ENCODE results near the gene ST3GAL4. TPM values are rescaled to one million over a fixed set of nuclear protein-coding genes. Genes with fewer than 3 reads are reported as not detected.
"Not testable (repeated sequence)": the region's sequence is repeated elsewhere in the genome, so short reads cannot be mapped to it uniquely, and the experiment has no call there.

The ST3GAL4 gene
- total RNA-seq, 1 donor: 37.7 TPM

GRCh38 chr11:126361400-126361799, 5.9 kb downstream of the ST3GAL4 start:
- DNase-seq (ENCODE audit: low read depth in 2 of 3, low spot score in 2 of 3): no peak

DNA sequence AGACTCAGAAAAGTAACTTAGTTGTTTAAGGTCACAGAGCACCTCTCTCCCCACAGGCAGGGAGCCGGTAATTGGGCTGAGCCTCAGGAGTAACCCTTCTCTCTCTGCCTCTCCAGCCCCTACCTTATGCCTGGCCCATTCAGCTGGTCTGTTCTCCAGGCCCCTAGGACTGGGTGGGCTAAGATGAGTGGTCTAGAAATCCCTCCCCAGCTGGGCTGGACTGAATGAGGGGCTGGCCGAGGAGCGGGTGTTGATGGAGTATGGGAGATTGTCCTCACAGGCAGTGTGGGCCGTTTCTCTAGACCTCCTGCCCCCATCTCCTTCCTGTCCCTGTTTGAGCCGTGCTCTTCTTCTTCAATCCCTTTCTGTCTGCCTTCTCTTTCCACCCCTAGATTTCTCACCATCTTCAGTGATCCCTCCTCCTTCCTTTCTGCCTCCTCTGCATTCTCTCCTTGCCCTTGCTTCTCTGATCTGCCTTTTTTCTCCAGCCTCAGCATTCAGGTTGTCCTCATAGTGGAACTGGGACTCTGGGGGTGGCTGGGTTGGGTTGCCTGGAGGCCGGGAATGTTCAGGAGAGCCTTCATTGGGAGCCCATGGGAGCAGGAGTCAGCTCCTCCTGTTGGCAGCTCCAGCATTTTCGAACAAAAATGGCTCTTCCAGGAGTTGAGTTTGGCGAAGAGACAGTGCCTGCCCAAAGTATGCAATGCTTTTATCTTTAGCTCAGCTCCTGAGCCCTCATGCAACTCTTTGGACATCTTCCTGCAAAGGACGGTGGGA, 7.6 kb downstream of the ST3GAL4 start:
- DNase-seq (ENCODE audit: low read depth in 2 of 3, low spot score in 2 of 3): no peak

- no peak for DNase-seq (ENCODE audit: low read depth in 2 of 3, low spot score in 2 of 3)
Measured at GRCh38 chr11:126363706-126364248, 8.3 kb downstream of the ST3GAL4 start.

DNA sequence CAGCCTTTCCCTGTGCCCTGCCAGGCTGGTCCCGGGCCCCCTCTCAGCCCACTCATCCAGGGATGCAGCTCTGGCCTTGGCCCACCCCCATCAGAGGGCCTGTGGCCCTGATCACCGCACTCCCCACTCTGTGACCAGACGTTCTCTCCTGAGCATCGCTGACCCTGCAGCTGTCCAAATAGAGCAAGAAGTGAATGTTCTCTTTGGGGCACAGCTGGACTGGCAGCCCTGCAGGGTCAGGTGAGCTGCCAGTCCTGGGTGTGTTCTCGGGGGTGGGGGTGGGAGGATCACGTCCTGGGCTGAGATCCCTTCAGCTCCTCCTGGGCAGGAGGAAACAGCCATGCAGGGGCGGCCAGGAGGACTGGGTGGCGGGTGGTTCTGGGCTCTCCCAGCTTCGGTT, 9.2 kb downstream of the ST3GAL4 start:
- DNase-seq (ENCODE audit: low read depth in 2 of 3, low spot score in 2 of 3): not testable (repeated sequence)

DNA sequence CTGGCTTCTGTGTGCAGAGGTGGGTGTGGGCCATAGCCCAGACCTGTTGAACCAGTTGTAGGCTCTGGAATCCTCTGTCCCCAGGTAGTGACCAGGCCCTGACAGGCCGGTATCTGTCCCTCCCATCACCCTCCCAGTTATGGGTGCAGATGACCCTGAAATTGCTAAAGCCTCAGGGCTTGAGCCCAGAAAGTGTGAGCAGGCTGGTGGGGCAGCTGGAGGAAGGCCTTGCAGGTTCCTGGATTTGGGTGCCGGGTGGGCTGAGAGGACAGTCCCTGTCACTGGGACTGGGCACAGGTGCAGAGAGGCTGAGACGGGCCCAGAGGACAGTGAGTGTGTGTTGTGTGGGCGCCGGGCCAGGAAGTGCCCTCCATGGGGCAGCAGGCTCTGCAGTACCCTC, 10.0 kb downstream of the ST3GAL4 start:
- DNase-seq (ENCODE audit: low read depth in 2 of 3, low spot score in 2 of 3): not testable (repeated sequence)

GRCh38 chr11:126366064-126366822, 10.8 kb downstream of the ST3GAL4 start:
- no peak for DNase-seq (ENCODE audit: low read depth in 2 of 3, low spot score in 2 of 3)

- not testable (repeated sequence) for DNase-seq (ENCODE audit: low read depth in 2 of 3, low spot score in 2 of 3)
Measured at GRCh38 chr11:126366823-126367654, 11.6 kb downstream of the ST3GAL4 start.

DNA sequence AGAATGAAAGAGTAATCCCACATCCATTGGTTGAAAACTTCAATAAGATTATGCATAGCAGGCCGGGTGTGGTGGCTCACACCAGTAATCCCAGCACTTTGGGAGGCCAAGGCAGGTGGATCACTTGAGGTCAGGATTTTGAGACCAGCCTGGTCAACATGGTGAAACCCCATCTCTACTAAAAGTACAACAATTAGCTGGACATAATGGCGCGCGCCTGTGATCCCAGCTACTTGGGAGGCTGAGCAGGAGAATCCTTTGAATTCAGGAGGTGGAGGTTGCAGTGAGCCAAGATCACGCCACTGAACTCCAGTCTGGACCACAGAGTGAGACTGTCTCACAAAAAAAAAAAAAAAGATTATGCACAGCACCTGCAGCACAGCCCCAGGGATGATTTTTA, 12.3 kb downstream of the ST3GAL4 start:
- not testable (repeated sequence) for DNase-seq (ENCODE audit: low read depth in 2 of 3, low spot score in 2 of 3)

GRCh38 chr11:126368336-126369119, 13.0 kb downstream of the ST3GAL4 start:
- DNase-seq (ENCODE audit: low read depth in 2 of 3, low spot score in 2 of 3): peak in 2 of 3 donors; percentile 46 to 49

- DNase-seq (ENCODE audit: low read depth in 2 of 3, low spot score in 2 of 3): no peak
Measured at GRCh38 chr11:126370016-126370415, 14.5 kb downstream of the ST3GAL4 start.

GRCh38 chr11:126371595-126371994, 16.1 kb downstream of the ST3GAL4 start:
- no peak for DNase-seq (ENCODE audit: low read depth in 2 of 3, low spot score in 2 of 3)

- not testable (repeated sequence) for DNase-seq (ENCODE audit: low read depth in 2 of 3, low spot score in 2 of 3)
Measured at GRCh38 chr11:126373389-126374066, 18.0 kb downstream of the ST3GAL4 start.

DNA sequence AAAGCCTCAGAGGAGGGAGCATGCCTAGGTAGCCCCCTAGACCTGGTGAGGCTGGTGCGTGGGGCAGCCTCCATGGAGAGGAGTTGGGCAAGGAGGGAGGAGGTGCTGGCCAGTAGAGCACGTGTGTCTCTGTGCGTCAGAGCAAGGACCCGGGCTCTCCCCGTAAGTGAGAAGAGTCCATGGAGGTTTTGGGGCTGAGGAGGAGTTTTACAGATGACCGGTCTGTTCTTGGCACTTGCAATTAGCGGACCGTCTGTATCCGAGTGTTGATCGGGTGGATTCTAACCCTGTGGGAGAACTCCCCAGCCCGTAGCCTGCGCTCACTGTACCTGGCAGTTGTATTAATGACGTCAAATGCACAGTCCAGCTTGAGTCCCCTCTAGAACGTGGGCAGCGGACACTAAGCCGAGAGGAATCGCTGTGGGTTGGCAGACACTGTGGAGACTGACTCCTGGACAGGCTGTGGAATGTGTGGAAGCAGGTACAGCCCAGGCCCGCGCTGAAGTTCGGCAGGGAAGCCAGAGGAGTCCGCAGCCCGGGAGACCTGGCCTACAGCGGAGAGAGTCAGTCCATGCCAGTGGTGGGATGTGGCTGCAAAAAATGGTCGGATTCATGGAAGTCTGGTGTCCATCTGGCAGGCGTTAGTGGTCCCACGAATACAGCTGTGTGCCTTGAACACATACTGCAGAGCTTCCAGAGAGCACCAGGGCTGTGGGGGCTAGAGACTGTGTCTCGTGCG, 19.2 kb downstream of the ST3GAL4 start:
- DNase-seq (ENCODE audit: low read depth in 2 of 3, low spot score in 2 of 3): not testable (repeated sequence)

- no peak for DNase-seq (ENCODE audit: low read depth in 2 of 3, low spot score in 2 of 3)
Measured at GRCh38 chr11:126375726-126376125, 20.2 kb downstream of the ST3GAL4 start.

- no peak for DNase-seq (ENCODE audit: low read depth in 2 of 3, low spot score in 2 of 3)
Measured at GRCh38 chr11:126378763-126379162, 23.3 kb downstream of the ST3GAL4 start.

DNA sequence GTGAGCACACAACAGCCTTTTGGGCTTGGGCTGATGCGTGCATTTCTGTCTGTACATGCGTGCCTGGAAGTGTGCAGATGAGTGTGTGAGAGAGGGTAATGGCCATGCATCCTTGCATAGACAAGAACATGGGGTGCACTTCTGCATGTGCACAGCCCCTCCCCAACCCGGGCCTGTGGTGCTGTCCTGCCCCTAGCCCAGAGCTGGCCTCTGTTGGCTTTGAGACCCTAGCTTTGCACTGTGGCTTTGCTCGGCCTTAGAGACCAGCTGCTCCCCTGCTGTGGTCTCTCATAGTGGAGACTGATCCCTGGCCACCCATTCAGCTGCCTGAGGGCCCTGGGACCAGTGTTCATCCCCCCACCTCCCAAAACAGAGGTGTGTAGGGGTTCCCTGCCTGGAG, 25.4 kb downstream of the ST3GAL4 start:
- DNase-seq (ENCODE audit: low read depth in 2 of 3, low spot score in 2 of 3): no peak

GRCh38 chr11:126381960-126382359, 26.5 kb downstream of the ST3GAL4 start:
- DNase-seq (ENCODE audit: low read depth in 2 of 3, low spot score in 2 of 3): not testable (repeated sequence)

DNA sequence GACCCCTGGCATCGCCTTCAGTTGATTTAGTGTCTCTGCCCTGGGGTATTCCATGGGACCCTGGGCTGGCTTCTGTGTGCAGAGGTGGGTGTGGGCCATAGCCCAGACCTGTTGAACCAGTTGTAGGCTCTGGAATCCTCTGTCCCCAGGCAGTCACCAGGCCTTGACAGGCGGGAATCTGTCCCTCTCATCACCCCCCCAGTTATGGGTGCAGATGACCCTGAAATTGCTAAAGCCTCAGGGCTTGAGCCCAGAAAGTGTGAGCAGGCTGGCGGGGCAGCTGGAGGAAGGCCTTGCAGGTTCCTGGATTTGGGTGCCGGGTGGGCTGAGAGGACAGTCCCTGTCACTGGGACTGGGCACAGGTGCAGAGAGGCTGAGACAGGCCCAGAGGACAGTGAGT, 27.2 kb downstream of the ST3GAL4 start:
- not testable (repeated sequence) for DNase-seq (ENCODE audit: low read depth in 2 of 3, low spot score in 2 of 3)
